ENCODE measurements around the gene CCDC187. TPM values are rescaled to one million over a fixed set of nuclear protein-coding genes. Genes with fewer than 3 reads are reported as not detected.
A peak's percentile ranks its signal among the peaks of the same experiment; 100 is the strongest.

The CCDC187 gene
- total and polyA plus RNA-seq, 2 experiments from 2014 or later: 0.13 to 1.3 TPM

DNA sequence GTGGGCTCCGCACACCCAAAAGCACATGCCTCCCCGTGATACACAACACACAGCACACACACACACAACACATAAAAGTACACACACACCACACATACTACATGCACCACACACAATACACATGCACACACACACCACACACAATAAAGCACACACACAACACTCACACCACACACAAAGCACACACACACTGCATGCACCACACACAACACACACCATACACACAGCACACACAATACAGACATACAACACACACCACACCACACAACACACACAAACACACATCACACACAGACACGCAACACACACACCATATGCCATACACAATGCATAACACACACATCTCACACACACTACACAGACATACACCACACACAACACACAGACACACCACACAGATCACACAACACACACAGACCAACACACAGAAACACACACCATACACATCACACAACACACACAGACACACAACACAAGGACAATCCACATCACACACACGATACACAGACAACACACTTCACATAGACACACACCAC, 3.4 kb upstream of the CCDC187 start:
- Histone ChIP-seq H3K36me3 (no peaks in the 10 kb centered on the region), H3K4me3 (no peak overlapping the region), H3K27me3 (no peaks in the 10 kb centered on the region), H3K9me3 (ENCODE audit: low read depth) (no peaks in the 10 kb centered on the region), H3K4me1 (ENCODE audit: low read depth) (no peaks in the 10 kb centered on the region), H3K27ac (no peak overlapping the region)
- TF ChIP-seq, protein P1, sequence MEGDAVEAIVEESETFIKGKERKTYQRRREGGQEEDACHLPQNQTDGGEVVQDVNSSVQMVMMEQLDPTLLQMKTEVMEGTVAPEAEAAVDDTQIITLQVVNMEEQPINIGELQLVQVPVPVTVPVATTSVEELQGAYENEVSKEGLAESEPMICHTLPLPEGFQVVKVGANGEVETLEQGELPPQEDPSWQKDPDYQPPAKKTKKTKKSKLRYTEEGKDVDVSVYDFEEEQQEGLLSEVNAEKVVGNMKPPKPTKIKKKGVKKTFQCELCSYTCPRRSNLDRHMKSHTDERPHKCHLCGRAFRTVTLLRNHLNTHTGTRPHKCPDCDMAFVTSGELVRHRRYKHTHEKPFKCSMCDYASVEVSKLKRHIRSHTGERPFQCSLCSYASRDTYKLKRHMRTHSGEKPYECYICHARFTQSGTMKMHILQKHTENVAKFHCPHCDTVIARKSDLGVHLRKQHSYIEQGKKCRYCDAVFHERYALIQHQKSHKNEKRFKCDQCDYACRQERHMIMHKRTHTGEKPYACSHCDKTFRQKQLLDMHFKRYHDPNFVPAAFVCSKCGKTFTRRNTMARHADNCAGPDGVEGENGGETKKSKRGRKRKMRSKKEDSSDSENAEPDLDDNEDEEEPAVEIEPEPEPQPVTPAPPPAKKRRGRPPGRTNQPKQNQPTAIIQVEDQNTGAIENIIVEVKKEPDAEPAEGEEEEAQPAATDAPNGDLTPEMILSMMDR (IDR thresholded peaks at IDR 0.05; ENCODE audit: low read depth, low read length): no peak
- peak in 1 of 2 donors; percentile 14 for DNase-seq (ENCODE audit: low read depth in 1 of 2, low spot score in 1 of 2)

DNA sequence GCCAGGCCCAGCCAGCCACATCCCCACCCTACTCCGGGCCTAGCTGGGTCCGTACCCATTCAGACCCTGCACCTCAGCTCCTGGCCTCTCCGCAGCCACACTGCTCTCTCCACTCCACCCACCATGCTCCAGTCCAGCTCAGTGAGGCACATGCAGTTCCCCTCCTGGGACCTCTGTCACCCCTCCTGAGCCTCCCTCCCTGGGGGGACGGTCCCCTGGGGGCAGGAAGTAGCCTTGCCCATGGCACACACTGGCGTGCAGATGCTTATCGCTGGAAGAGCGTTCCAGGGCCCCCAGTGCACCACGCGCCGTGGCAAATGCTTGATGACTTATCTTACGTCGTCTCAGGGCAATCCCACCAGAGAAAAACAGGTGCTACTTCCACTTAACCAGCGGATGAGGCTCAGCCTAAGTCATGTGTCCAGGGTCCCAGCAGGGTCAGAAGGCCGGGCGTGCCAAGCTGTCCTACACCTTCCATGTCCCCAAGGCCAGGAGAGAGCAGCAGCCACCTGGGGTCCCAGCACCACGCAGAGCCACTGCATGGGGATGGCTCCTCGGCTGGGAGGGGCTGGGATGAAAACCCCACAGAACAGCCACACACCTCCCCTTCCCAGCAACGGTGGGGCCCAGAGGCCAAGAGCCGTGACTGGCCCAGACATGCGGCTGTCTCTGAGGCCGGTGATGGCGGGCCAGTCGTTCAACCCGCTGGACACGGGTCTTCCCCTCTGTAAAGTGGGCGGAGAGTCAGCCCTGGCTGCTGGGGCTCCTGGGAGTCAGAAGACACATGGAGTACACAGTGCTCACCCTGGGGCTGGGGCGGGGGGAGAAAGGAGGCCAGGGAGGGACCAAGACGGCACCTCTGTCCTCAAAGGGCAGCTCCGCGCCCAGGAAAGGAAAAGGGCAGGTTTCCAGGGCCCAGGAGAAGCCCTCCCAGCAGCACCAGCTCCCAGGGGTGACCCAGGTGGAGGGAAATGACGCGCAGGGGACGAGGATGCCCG, 2.6 kb upstream of the CCDC187 start:
- TF ChIP-seq, protein P1 (IDR thresholded peaks at IDR 0.05; ENCODE audit: low read depth, low read length): no peak
- Histone ChIP-seq H3K27me3 (no peaks in the 10 kb centered on the region), H3K4me3 (no peak overlapping the region), H3K9me3 (ENCODE audit: low read depth) (no peaks in the 10 kb centered on the region), H3K27ac (peak overlapping the region; percentile 28), H3K36me3 (no peaks in the 10 kb centered on the region), H3K4me1 (ENCODE audit: low read depth) (no peaks in the 10 kb centered on the region)
- peak in 1 of 2 donors; percentile 14 for DNase-seq (ENCODE audit: low read depth in 1 of 2, low spot score in 1 of 2)

DNA sequence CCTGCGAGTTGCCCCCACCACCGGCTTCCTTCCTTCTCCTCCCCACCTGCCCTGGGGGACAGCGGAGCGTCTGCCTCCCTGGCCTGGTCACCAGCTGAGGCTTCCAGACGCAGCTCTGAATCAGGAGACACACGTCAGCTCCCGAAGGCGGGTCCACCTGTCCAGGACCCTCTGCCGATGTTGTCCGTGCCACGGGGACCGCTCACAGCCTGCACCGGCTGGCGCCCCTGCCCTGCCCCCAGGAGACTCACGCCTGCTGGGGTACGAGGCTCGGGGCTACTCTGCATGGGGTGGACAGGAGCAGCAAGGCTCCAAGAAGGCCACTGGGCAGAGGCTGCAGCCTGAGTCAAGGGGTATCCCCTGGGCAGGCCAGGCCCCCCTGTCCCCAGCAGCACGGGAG, 1.9 kb upstream of the CCDC187 start:
- TF ChIP-seq, protein P1 (IDR thresholded peaks at IDR 0.05; ENCODE audit: low read depth, low read length): no peak
- Histone ChIP-seq H3K4me1 (ENCODE audit: low read depth) (no peaks in the 10 kb centered on the region), H3K9me3 (ENCODE audit: low read depth) (no peaks in the 10 kb centered on the region), H3K27ac (no peak overlapping the region), H3K27me3 (no peaks in the 10 kb centered on the region), H3K4me3 (no peak overlapping the region), H3K36me3 (no peaks in the 10 kb centered on the region)
- DNase-seq (ENCODE audit: low read depth in 1 of 2, low spot score in 1 of 2): no peak

DNA sequence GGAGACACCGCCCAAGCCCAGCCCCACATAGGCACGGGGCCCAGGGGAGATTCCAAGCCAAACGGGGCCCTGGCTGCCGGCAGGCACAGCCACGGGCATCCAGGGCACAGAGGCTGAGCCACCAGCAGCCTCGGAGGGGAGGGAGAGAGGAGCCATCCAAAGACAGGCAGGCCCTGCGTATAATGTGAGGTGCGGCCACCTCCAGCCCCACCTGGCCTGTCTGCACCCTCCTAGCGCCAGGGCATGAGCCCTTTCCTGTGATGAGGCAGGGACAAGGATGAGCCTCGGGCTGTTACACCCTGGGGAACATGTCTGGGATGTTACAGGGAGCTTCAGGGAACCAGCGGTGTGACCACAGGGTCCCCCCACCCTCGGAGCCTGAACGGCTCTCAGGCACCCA, 1.1 kb upstream of the CCDC187 start:
- Histone ChIP-seq H3K4me1 (ENCODE audit: low read depth) (no peaks in the 10 kb centered on the region), H3K27ac (no peak overlapping the region), H3K9me3 (ENCODE audit: low read depth) (no peaks in the 10 kb centered on the region), H3K27me3 (no peaks in the 10 kb centered on the region), H3K4me3 (no peak overlapping the region), H3K36me3 (no peaks in the 10 kb centered on the region)
- DNase-seq (ENCODE audit: low read depth in 1 of 2, low spot score in 1 of 2): no peak
- TF ChIP-seq, protein P1 (IDR thresholded peaks at IDR 0.05; ENCODE audit: low read depth, low read length): no peak

DNA sequence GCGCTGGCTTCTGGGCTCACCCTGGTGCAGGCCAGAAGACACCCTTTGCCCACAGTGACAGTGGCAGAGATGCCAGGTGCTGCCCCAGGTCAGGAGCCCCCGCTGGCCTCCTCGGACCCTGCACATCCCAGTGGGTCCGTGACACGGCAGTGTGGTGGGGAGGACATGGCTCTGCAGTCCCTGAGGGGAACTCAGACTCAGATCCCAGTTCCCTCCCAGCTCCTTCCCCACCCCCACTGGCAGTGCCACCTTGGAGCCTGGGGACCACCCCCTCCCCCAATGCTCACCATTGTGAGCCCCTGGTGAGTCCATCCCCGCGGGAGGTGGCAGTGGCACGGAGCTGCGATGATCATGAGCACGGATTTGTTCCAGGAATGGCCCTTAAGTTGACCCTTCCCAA, 562 bp upstream of the CCDC187 start:
- no peaks in the 10 kb centered on the region for H3K9me3 ChIP-seq (ENCODE audit: low read depth)
- no peak overlapping the region for H3K27ac ChIP-seq
- H3K27me3 ChIP-seq: no peaks in the 10 kb centered on the region
- TF ChIP-seq, protein P1 (IDR thresholded peaks at IDR 0.05; ENCODE audit: low read depth, low read length): no peak
- H3K4me1 ChIP-seq (ENCODE audit: low read depth): no peaks in the 10 kb centered on the region
- H3K4me3 ChIP-seq: no peak overlapping the region
- DNase-seq (ENCODE audit: low read depth in 1 of 2, low spot score in 1 of 2): no peak
- H3K36me3 ChIP-seq: no peaks in the 10 kb centered on the region

All from cardiac muscle cell (in vitro differentiated cells and primary cell).